Spleen (tissue), 7 donors: Measurements from ENCODE around the gene CRIP2.
A peak's percentile ranks its signal among the peaks of the same experiment; 100 is the strongest.

Experiments used
- CTCF ChIP-seq, 11 experiments: fragments of 200-600 bp in 7 of 11; fragments of 450-650 bp in 4 of 11; sonication (generic) in 4 of 11; IDR thresholded peaks in 8 of 11; conservative IDR thresholded peaks in 3 of 11; 1 replicate in 7 of 11; 2 replicates in 4 of 11; pipeline versions ENCODE4 v1.4.0 to v1.8.0; 2016 to 2021; ENCODE audit warnings: antibody characterized with exemption in 11 of 11, inconsistent platforms in 4 of 11, mild to moderate bottlenecking in 1 of 11
- POLR2A ChIP-seq, 3 donors: fragments of 450-650 bp; IDR thresholded peaks; one replicate each; pipeline ENCODE4 v1.5.1; 2017; ENCODE audit warnings: antibody characterized with exemption in 3 of 3, mild to moderate bottlenecking in 1 of 3
- POLR2AphosphoS5 ChIP-seq, 3 donors: sonication (generic); formaldehyde crosslinking; IDR thresholded peaks; one replicate each; pipeline ENCODE4 v1.5.1; 2017; ENCODE audit warnings: antibody characterized with exemption in 3 of 3
- donor health status: DM: no; HTN: no; CAD: no; lungs with moderate emphysema.
- donor health status: DM: no; HTN: no; CAD: no.
- donor health status: DM: no; HTN: no; CAD: no.

- TF ChIP-seq CTCF (IDR thresholded peaks at IDR 0.05 in 8 of 11, conservative IDR thresholded peaks at IDR 0.05 in 3 of 11) (no peak), POLR2A (IDR thresholded peaks at IDR 0.05) (no peak), POLR2AphosphoS5 (IDR thresholded peaks at IDR 0.05) (peak in 1 of 3 donors; percentile 50)
These were observed 16.6 kb upstream of the CRIP2 start for GRCh38 chr14:105458010-105458409.
